Tongue (tissue), 2 donors: Measurements from ENCODE around the gene BABAM2. TPM values are rescaled to one million over a fixed set of nuclear protein-coding genes. Genes with fewer than 3 reads are reported as not detected.

Experiments used
- DNase-seq: peaks from one replicate; pipeline ENCODE4 v3.0.0-alpha.2; 2015
- total RNA-seq: library from RNA; depleted of rRNA; stranded (reverse); fragments of >200 nt; gene quantifications from one replicate; pipeline ENCODE4 v1.2.3, GENCODE V29; 2014

The BABAM2 gene
- total RNA-seq, 1 donor from 2014 or later: 16.1 TPM

- DNase-seq: no peak
Observed at GRCh38 chr2:28133778-28134177, 243.2 kb downstream of the BABAM2 start.

GRCh38 chr2:28134262-28134812 is 243.8 kb downstream of the BABAM2 start:
- peak; percentile 34 for DNase-seq

GRCh38 chr2:28134857-28135256 is 244.3 kb downstream of the BABAM2 start:
- no peak for DNase-seq

- DNase-seq: no peak
Observed at GRCh38 chr2:28135324-28135723, 244.8 kb downstream of the BABAM2 start.

GRCh38 chr2:28135799-28136198 is 245.3 kb downstream of the BABAM2 start:
- DNase-seq: no peak

GRCh38 chr2:28136556-28136955 is 246.0 kb downstream of the BABAM2 start:
- no peak for DNase-seq

GRCh38 chr2:28137221-28137620 is 246.7 kb downstream of the BABAM2 start:
- DNase-seq: peak; percentile 84

- DNase-seq: peak; percentile 44
Observed at GRCh38 chr2:28142386-28142785, 251.9 kb downstream of the BABAM2 start.

- no peak for DNase-seq
Observed at GRCh38 chr2:28148000-28148399, 257.5 kb downstream of the BABAM2 start.

- no peak for DNase-seq
Observed at GRCh38 chr2:28148566-28148965, 258.0 kb downstream of the BABAM2 start.

GRCh38 chr2:28150236-28150915 is 259.8 kb downstream of the BABAM2 start:
- peak; percentile 24 for DNase-seq

- DNase-seq: no peak
Observed at GRCh38 chr2:28150994-28151393, 260.5 kb downstream of the BABAM2 start.

GRCh38 chr2:28152585-28153280 is 262.2 kb downstream of the BABAM2 start:
- DNase-seq: no peak

- no peak for DNase-seq
Observed at GRCh38 chr2:28153851-28154250, 263.3 kb downstream of the BABAM2 start.

- no peak for DNase-seq
Observed at GRCh38 chr2:28155086-28155485, 264.6 kb downstream of the BABAM2 start.

- DNase-seq: no peak
Observed at GRCh38 chr2:28155627-28156026, 265.1 kb downstream of the BABAM2 start.

GRCh38 chr2:28158791-28159190 is 268.3 kb downstream of the BABAM2 start:
- no peak for DNase-seq

- no peak for DNase-seq
Observed at GRCh38 chr2:28160986-28161425, 270.5 kb downstream of the BABAM2 start.

- no peak for DNase-seq
Observed at GRCh38 chr2:28161466-28161865, 270.9 kb downstream of the BABAM2 start.

GRCh38 chr2:28162564-28162963 is 272.0 kb downstream of the BABAM2 start:
- DNase-seq: no peak

- no peak for DNase-seq
Observed at GRCh38 chr2:28163028-28163427, 272.5 kb downstream of the BABAM2 start.

- no peak for DNase-seq
Observed at GRCh38 chr2:28163627-28164279, 273.2 kb downstream of the BABAM2 start.

GRCh38 chr2:28164280-28164801 is 273.8 kb downstream of the BABAM2 start:
- peak; percentile 88 for DNase-seq
